Kidney (tissue), 14 donors: ENCODE data around the gene PRR20G. TPM values are rescaled to one million over a fixed set of nuclear protein-coding genes. Genes with fewer than 3 reads are reported as not detected.

ENCODE experiments used
- DNase-seq, 5 donors: peaks; one replicate each; pipeline ENCODE4 v3.0.0-alpha.2; 2013 to 2020
- FAIRE-seq: peaks from 2 replicates; lab custom pipeline; 2012; peaks lifted over from hg19 to GRCh38; lab: Jason Lieb, UNC
- H3K27ac ChIP-seq, 2 donors: one replicate each; pipeline ENCODE4 v1.7.0; 2013; ENCODE audit warnings: low read depth in 2 of 2, low read length in 2 of 2, inconsistent platforms in 1 of 2
- H3K27me3 ChIP-seq: one replicate; pipeline ENCODE4 v1.7.1; 2013; ENCODE audit warnings: low read length, inconsistent platforms; ENCODE audit not compliant: control insufficient read depth, insufficient read depth
- H3K36me3 ChIP-seq, 3 donors: one replicate each; pipeline versions ENCODE4 v1.7.0 to v1.7.1; 2013; ENCODE audit warnings: low read length in 3 of 3, control low read depth in 1 of 3, inconsistent platforms in 1 of 3; ENCODE audit not compliant: insufficient read depth in 3 of 3, control insufficient read depth in 2 of 3
- H3K4me1 ChIP-seq, 3 donors: one replicate each; pipeline versions ENCODE4 v1.7.0 to v1.7.1; 2013; ENCODE audit warnings: low read length in 3 of 3, inconsistent platforms in 1 of 3, low read depth in 1 of 3; ENCODE audit not compliant: control insufficient read depth in 2 of 3, insufficient read depth in 2 of 3
- H3K4me3 ChIP-seq, 3 donors: one replicate each; pipeline versions ENCODE4 v1.7.0 to v1.8.1; 2013; ENCODE audit warnings: low read length in 3 of 3, control low read depth in 1 of 3, inconsistent platforms in 1 of 3
- H3K9ac ChIP-seq, 3 donors: one replicate each; pipeline versions ENCODE4 v1.7.0 to v1.7.1; 2013; ENCODE audit warnings: low read length in 3 of 3, control low read depth in 1 of 3, inconsistent platforms in 1 of 3
- H3K9me3 ChIP-seq, 3 donors: one replicate each; pipeline versions ENCODE4 v1.7.0 to v1.7.1; 2013; ENCODE audit warnings: low read length in 3 of 3, control low read depth in 1 of 3, inconsistent platforms in 1 of 3; ENCODE audit not compliant: control insufficient read depth in 2 of 3, insufficient read depth in 1 of 3
- intact Hi-C: fragments of 100-400 bp; cut with DNase I; formaldehyde crosslinking; loops from one replicate; pipeline ENCODE4 v1.11.1; 2022
- polyA plus RNA-seq: library from polyadenylated mRNA; stranded (reverse); fragments of 350-450 nt; fragmentation: Illumina TruSeq; extraction: RNeasy Lipid Tissue Mini Kit (QIAGEN cat#74804); gene quantifications from one replicate; pipeline ENCODE4 v1.2.3, GENCODE V29; 2014; ENCODE audit warnings: low read depth, low replicate concordance; ENCODE audit not compliant: insufficient read depth
- total RNA-seq: library from RNA; stranded (reverse); fragmentation: NEBNext Ultra II Directional; extraction: Animal tissue kit (Norgen Biotek cat#: 25700); gene quantifications from one replicate; pipeline ENCODE4 v1.2.1, GENCODE V29; 2021
- TF ChIP-seq, protein P1 (sequence below): IDR thresholded peaks from 3 replicates; pipeline ENCODE4 v1.5.1; 2012; ENCODE audit warnings: mild to moderate bottlenecking, moderate library complexity, borderline replicate concordance; ENCODE audit not compliant: insufficient read depth; ENCODE audit errors: extremely low read depth
- donor health status: control.
- donor health status: control.
- donor health status: control.
- donor health status: control.
- donor health status: control.
- donor health status: DM: yes; HTN: yes; CAD: no.
- donor health status: Normal renal cell carcinoma (clear cell type).

The PRR20G gene
- total and polyA plus RNA-seq, 2 donors from 2014 or later: not detected

- intact Hi-C loops: no loop called here
- Histone ChIP-seq H3K27me3 (no peaks in the 10 kb centered on the region), H3K4me1 (no peaks in the 10 kb centered on the region), H3K9me3 (no peaks in the 10 kb centered on the region), H3K27ac (no peak overlapping the region), H3K9ac (no peak overlapping the region), H3K4me3 (no peak overlapping the region), H3K36me3 (no peaks in the 10 kb centered on the region)
- DNase-seq (no peak), FAIRE-seq (no peak)
- TF ChIP-seq, protein P1, sequence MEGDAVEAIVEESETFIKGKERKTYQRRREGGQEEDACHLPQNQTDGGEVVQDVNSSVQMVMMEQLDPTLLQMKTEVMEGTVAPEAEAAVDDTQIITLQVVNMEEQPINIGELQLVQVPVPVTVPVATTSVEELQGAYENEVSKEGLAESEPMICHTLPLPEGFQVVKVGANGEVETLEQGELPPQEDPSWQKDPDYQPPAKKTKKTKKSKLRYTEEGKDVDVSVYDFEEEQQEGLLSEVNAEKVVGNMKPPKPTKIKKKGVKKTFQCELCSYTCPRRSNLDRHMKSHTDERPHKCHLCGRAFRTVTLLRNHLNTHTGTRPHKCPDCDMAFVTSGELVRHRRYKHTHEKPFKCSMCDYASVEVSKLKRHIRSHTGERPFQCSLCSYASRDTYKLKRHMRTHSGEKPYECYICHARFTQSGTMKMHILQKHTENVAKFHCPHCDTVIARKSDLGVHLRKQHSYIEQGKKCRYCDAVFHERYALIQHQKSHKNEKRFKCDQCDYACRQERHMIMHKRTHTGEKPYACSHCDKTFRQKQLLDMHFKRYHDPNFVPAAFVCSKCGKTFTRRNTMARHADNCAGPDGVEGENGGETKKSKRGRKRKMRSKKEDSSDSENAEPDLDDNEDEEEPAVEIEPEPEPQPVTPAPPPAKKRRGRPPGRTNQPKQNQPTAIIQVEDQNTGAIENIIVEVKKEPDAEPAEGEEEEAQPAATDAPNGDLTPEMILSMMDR: no peak
These were observed 28.0 kb downstream of the PRR20G start for GRCh38 chr3:127259882-127260281.

GRCh38 chr3:127258733-127259132, 29.1 kb downstream of the PRR20G start:
- Histone ChIP-seq H3K27ac (no peak overlapping the region), H3K4me1 (no peaks in the 10 kb centered on the region), H3K36me3 (no peaks in the 10 kb centered on the region), H3K9me3 (no peaks in the 10 kb centered on the region), H3K9ac (no peak overlapping the region), H3K27me3 (no peaks in the 10 kb centered on the region), H3K4me3 (no peak overlapping the region)
- FAIRE-seq: no peak
- TF ChIP-seq, protein P1: no peak
- intact Hi-C loops: no loop called here
- no peak for DNase-seq

GRCh38 chr3:127257351-127257750, 30.5 kb downstream of the PRR20G start:
- intact Hi-C loops: no loop called here
- Histone ChIP-seq H3K9me3 (no peaks in the 10 kb centered on the region), H3K4me3 (no peak overlapping the region), H3K4me1 (no peaks in the 10 kb centered on the region), H3K9ac (no peak overlapping the region), H3K27me3 (no peaks in the 10 kb centered on the region), H3K36me3 (no peaks in the 10 kb centered on the region), H3K27ac (no peak overlapping the region)
- TF ChIP-seq, protein P1: no peak
- DNase-seq (no peak), FAIRE-seq (no peak)

GRCh38 chr3:127256733-127257271, 31.0 kb downstream of the PRR20G start:
- Histone ChIP-seq H3K27me3 (no peaks in the 10 kb centered on the region), H3K36me3 (no peaks in the 10 kb centered on the region), H3K27ac (no peak overlapping the region), H3K4me1 (no peaks in the 10 kb centered on the region), H3K4me3 (no peak overlapping the region), H3K9ac (no peak overlapping the region), H3K9me3 (no peaks in the 10 kb centered on the region)
- TF ChIP-seq, protein P1: no peak
- DNase-seq: no peak
- no peak for FAIRE-seq
- intact Hi-C loops: no loop called here
